ENCODE results near the gene PLAAT1.

DNA sequence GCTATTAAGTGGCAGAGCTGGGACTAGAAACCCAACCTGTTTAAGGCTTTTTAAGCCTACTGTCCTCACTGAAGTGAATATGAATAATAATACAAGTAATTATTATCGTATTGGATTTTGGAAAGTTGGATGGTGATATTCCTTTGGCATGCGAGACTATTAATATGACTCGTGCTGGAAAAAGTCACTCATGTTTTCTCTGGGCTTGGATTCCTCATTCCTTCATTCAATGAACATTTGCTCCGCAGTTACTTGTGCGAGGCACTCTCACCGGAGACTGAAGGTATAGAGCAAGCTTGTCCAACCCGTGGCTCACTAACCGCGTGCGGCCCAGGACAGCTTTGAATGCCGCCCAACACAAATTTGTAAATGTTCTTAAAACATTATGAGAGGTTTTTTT is 694 bp downstream of the PLAAT1 start:
- TF ChIP-seq, protein P1, sequence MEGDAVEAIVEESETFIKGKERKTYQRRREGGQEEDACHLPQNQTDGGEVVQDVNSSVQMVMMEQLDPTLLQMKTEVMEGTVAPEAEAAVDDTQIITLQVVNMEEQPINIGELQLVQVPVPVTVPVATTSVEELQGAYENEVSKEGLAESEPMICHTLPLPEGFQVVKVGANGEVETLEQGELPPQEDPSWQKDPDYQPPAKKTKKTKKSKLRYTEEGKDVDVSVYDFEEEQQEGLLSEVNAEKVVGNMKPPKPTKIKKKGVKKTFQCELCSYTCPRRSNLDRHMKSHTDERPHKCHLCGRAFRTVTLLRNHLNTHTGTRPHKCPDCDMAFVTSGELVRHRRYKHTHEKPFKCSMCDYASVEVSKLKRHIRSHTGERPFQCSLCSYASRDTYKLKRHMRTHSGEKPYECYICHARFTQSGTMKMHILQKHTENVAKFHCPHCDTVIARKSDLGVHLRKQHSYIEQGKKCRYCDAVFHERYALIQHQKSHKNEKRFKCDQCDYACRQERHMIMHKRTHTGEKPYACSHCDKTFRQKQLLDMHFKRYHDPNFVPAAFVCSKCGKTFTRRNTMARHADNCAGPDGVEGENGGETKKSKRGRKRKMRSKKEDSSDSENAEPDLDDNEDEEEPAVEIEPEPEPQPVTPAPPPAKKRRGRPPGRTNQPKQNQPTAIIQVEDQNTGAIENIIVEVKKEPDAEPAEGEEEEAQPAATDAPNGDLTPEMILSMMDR (conservative IDR thresholded peaks at IDR 0.05) = no peak
- no peak for TF ChIP-seq EZH2 (IDR thresholded peaks at IDR 0.05; ENCODE audit: low read depth)

Data from PC-9 (cell line).